SIG-M5 treated with dmso at 0.1 percent for 504 hours (cell line): ENCODE results near the gene ARIH1.

Experiments used
- DNase-seq: peaks from one replicate; lab custom pipeline; 2025; ENCODE audit not compliant: unreplicated experiment; lab: John Stamatoyannopoulos, UW

The ARIH1 gene

GRCh38 chr15:72538931-72539330, 64.8 kb downstream of the ARIH1 start:
- DNase-seq, result no peak

GRCh38 chr15:72540606-72541237, 66.6 kb downstream of the ARIH1 start:
- DNase-seq, result no peak

- no peak for DNase-seq
Observed at GRCh38 chr15:72541674-72542073, 67.5 kb downstream of the ARIH1 start.

GRCh38 chr15:72545156-72545555, 71.0 kb downstream of the ARIH1 start:
- no peak for DNase-seq

GRCh38 chr15:72554471-72555425, 80.6 kb downstream of the ARIH1 start:
- no peak for DNase-seq

GRCh38 chr15:72559781-72560180, 85.7 kb downstream of the ARIH1 start:
- DNase-seq, result no peak

GRCh38 chr15:72560458-72560857, 86.3 kb downstream of the ARIH1 start:
- DNase-seq, result no peak

- no peak for DNase-seq
Observed at GRCh38 chr15:72562386-72562785, 88.3 kb downstream of the ARIH1 start.

GRCh38 chr15:72562878-72563277, 88.7 kb downstream of the ARIH1 start:
- peak; percentile 47 for DNase-seq

- DNase-seq, result peak; percentile 34
Observed at GRCh38 chr15:72564091-72564490, 90.0 kb downstream of the ARIH1 start.

- no peak for DNase-seq
Observed at GRCh38 chr15:72566973-72567372, 92.8 kb downstream of the ARIH1 start.

- DNase-seq, result no peak
Observed at GRCh38 chr15:72570059-72570458, 95.9 kb downstream of the ARIH1 start.

- no peak for DNase-seq
Observed at GRCh38 chr15:72579814-72580213, 105.7 kb downstream of the ARIH1 start.

GRCh38 chr15:72584006-72584405, 109.9 kb downstream of the ARIH1 start:
- DNase-seq, result no peak

- no peak for DNase-seq
Observed at GRCh38 chr15:72585025-72585424, 110.9 kb downstream of the ARIH1 start.

GRCh38 chr15:72585476-72586058, 111.4 kb downstream of the ARIH1 start:
- DNase-seq, result no peak

- no peak for DNase-seq
Observed at GRCh38 chr15:72588096-72588495, 114.0 kb downstream of the ARIH1 start.

- no peak for DNase-seq
Observed at GRCh38 chr15:72590427-72590826, 116.3 kb downstream of the ARIH1 start.

- DNase-seq, result no peak
Observed at GRCh38 chr15:72591361-72591760, 117.2 kb downstream of the ARIH1 start.

GRCh38 chr15:72592097-72592496, 118.0 kb downstream of the ARIH1 start:
- no peak for DNase-seq

GRCh38 chr15:72592676-72593075, 118.5 kb downstream of the ARIH1 start:
- no peak for DNase-seq

- DNase-seq, result no peak
Observed at GRCh38 chr15:72593838-72594237, 119.7 kb downstream of the ARIH1 start.
